HG03354 (cell line): Measurements from ENCODE around the gene HNF1B.

Experiments used
- ATAC-seq: cut with Tn5 transposase; IDR thresholded peaks from one replicate; pipeline ENCODE4 v1.9.1; 2021; ENCODE audit warnings: mild to moderate bottlenecking; ENCODE audit not compliant: unreplicated experiment, poor library complexity, severe bottlenecking

The HNF1B gene

DNA sequence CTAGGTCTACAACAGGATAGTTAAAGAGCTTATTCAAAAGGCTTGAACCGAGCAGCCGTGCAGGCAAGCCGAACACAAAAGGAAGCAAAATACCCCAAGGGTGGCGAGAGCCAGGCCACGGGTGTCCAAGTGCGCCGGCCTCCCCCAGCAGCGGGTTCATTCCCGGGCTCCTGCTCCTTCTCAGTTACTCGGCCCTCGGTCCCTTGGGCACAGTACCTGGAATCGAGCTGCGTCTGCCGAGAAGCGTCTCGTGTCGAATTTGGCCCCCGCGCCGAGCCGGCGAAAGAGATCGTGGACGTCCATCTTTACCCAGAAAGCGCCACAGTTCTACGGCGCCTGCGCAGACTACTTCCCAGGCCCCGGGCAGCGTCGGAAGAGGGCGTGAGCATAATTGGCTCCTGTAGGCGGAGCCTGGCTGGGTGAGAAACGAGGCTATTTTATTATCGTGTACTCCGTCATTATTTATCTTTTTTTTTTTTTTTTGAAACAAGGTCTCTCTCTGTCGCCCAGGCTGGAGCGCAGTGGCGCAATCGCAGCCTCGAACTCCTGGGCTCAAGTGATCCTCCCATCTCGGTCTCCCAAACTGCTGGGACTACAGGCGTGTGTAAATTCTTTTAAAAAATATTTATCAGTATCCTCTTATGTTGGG is 101.6 kb downstream of the HNF1B start, which contains the start of gene DDX52:
Gene DDX52 (minus strand): TSS at position 329 of the 649 bp plus-strand sequence. CDS start 26 bp downstream, at position 303.
- peak; percentile 92 for ATAC-seq

DNA sequence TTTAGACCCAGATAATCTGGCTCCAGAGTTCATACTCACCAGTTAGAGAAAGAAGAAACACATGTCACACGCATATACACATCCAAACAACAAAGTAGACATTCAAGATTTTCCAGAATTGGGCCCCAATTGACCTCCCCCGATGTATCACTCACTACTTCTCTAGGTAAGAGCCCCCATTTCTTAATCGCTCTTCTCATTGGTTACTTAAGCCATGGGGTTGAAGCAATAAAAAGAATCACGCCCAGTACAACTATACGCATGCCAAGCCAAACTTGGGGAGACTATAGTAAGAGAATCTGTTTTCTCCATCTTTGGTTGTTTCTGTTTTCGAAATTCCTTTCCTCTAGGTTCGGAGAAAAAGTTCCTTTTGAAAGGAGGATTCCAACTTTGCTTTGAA is 102.2 kb downstream of the HNF1B start:
- ATAC-seq: no peak

DNA sequence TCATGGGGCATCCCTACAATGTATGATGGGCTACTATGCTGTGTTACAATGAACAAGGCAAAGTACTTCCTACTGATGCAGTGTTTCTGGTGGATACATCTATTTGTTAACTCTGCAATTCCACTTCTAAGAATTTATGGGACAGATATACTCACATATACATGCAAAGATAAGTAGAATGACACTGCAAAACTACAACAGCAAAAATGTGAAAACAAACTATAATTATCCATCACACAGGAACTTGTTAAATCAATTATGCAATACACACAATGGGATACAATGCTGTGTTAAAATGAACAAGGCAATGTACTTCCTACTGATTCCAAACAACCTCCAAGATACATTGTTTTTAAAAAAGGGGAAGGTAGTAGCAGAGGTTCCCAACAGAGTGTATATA is 104.8 kb downstream of the HNF1B start:
- ATAC-seq: no peak

DNA sequence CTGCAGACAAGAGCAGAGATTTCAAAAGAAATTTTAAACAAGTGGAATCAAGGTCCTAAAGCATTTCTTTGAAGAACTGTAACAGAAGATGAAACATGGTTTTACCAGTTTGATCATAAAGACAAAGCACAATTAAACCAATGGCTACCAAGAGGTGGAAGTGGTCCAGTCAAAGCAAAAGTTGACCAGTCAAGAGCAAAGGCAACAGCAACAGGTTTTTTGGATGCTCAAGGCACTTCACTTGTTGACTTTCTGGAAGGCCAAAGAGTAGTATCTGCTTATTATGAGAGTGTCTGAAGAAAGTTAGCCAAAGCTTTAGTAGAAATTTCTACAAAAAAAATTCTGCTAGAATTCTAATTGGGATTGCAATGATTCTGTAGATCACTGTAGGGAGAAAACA is 106.9 kb downstream of the HNF1B start:
- no peak for ATAC-seq
